ENCODE results near the gene CCDC180. TPM values are rescaled to one million over a fixed set of nuclear protein-coding genes. Genes with fewer than 3 reads are reported as not detected.

Gene CCDC180
- total RNA-seq, 8 experiments from 2014 or later = 2.0 to 14.8 (median 5.2) TPM

- H3K27ac ChIP-seq = no peak overlapping the region
- no peak for ATAC-seq (replicated peaks in 6 of 8)
- WGBS, 10 experiments = 20 to 100% (median 50%) methylated on average over 1 of the region's 1 CpG; no CpG with 5 or more reads in 6 of the 10 experiments
Observed at GRCh38 chr9:97349400-97349799, 41.9 kb downstream of the CCDC180 start.

GRCh38 chr9:97354637-97355036 lies 47.2 kb downstream of the CCDC180 start:
- in situ Hi-C loops (cut with MboI; ENCODE audit: low pct_unique_long_range_greater_than_20kb in 2 of 9, low sequenced_read_pairs in 9 of 9, unreplicated experiment in 9 of 9) = no loop called here
- WGBS, 10 experiments = 55 to 100% (median 83%) methylated on average over 1 to 4 of the region's 4 CpGs; no CpG with 5 or more reads in 4 of the 10 experiments
- Histone ChIP-seq H3K27ac (no peak overlapping the region), H3K4me1 (replicated peaks in 1 of 2) (no peaks in the 10 kb centered on the region), H3K4me3 (no peak overlapping the region)
- no peak for ATAC-seq (replicated peaks in 6 of 8)

More at GRCh38 chr9:97349400-97349799, 41.9 kb downstream of the CCDC180 start:
- in situ Hi-C loops (cut with MboI; ENCODE audit: low pct_unique_long_range_greater_than_20kb in 2 of 9, low sequenced_read_pairs in 9 of 9, unreplicated experiment in 9 of 9) = no loop called here
- Histone ChIP-seq H3K4me3 (no peak overlapping the region), H3K4me1 (replicated peaks in 1 of 2) (no peaks in the 10 kb centered on the region)

GRCh38 chr9:97357056-97357455 lies 49.6 kb downstream of the CCDC180 start:
- in situ Hi-C loops (cut with MboI; ENCODE audit: low pct_unique_long_range_greater_than_20kb in 2 of 9, low sequenced_read_pairs in 9 of 9, unreplicated experiment in 9 of 9) = no loop called here
- Histone ChIP-seq H3K27ac (no peak overlapping the region), H3K4me1 (replicated peaks in 1 of 2) (no peaks in the 10 kb centered on the region), H3K4me3 (no peak overlapping the region)
- WGBS, 10 experiments = 20 to 81% (median 50%) methylated on average over 1 to 5 of the region's 5 CpGs; no CpG with 5 or more reads in 3 of the 10 experiments
- no peak for ATAC-seq (replicated peaks in 6 of 8)

Other genes starting within 250 kb of the CCDC180 start
- 10 to 100 TPM in 3 of 8 experiments, 1 to 10 TPM in 5; 2.0 to 55.6 (median 4.3) TPM for gene TDRD7, start 104.4 kb downstream of the CCDC180 start, total RNA-seq
- 10 to 100 TPM in 1 of 8 experiments, 1 to 10 TPM in 4, under 1 TPM in 3; 0.15 to 76.0 (median 1.2) TPM for gene TMOD1, start 194.0 kb downstream of the CCDC180 start, total RNA-seq